OCI-LY3 (cell line): Measurements from ENCODE around the gene SAAL1.

Experiments
- H2AFZ ChIP-seq: fragments of 200-600, 300-600 bp; shearing (Covaris generic); 2 replicates; pipeline ENCODE4 v1.6.0; 2014; ENCODE audit warnings: antibody characterized with exemption, low read depth, low read length
- H3K27ac ChIP-seq: fragments of 200-600, 300-600 bp; sonication (generic); 2 replicates; pipeline ENCODE4 v1.5.1; 2014; ENCODE audit warnings: mild to moderate bottlenecking, low read length, moderate library complexity, mixed read lengths
- H3K27me3 ChIP-seq: fragments of 200-600, 300-600 bp; sonication (generic); 2 replicates; pipeline ENCODE4 v1.6.1; 2014; ENCODE audit warnings: low read depth, low read length, mixed read lengths
- H3K36me3 ChIP-seq: fragments of 200-600, 300-600 bp; sonication (generic); replicated peaks from 2 replicates; pipeline ENCODE3; 2014; ENCODE audit warnings: low read depth, low read length, mixed read lengths
- H3K4me1 ChIP-seq: fragments of 300-600, 200-600 bp; sonication (generic); 2 replicates; pipeline ENCODE4 v1.6.1; 2014; ENCODE audit warnings: low read length, mixed read lengths
- H3K4me2 ChIP-seq: fragments of 200-600, 300-600 bp; sonication (generic); 2 replicates; pipeline ENCODE4 v1.6.1; 2014; ENCODE audit warnings: low read length, mixed read lengths
- H3K4me3 ChIP-seq: fragments of 300-600, 200-600 bp; sonication (generic); 2 replicates; pipeline ENCODE4 v1.5.1; 2014; ENCODE audit warnings: antibody characterized with exemption, mild to moderate bottlenecking, low read length, moderate library complexity
- H3K79me2 ChIP-seq: fragments of 300-600, 200-600 bp; shearing (Covaris generic); 2 replicates; pipeline ENCODE4 v1.6.1; 2014; ENCODE audit warnings: mild to moderate bottlenecking, low read length, mixed read lengths
- H3K9ac ChIP-seq: fragments of 300-600, 200-600 bp; shearing (Covaris generic); 2 replicates; pipeline ENCODE4 v1.6.0; 2014; ENCODE audit warnings: mild to moderate bottlenecking, low read length, moderate library complexity
- H3K9me3 ChIP-seq: fragments of 200-600, 300-600 bp; shearing (Covaris generic); 2 replicates; pipeline ENCODE4 v1.6.1; 2014; ENCODE audit warnings: low read length, mixed read lengths; ENCODE audit not compliant: insufficient read depth
- H4K20me1 ChIP-seq: fragments of 200-600, 300-600 bp; sonication (generic); 2 replicates; pipeline ENCODE4 v1.6.1; 2016; ENCODE audit warnings: low read length, mixed read lengths; ENCODE audit not compliant: insufficient read depth
- CTCF ChIP-seq: fragments of 200-600, 300-600 bp; sonication (generic); IDR thresholded peaks from 2 replicates; pipeline ENCODE4 v1.5.1; 2014; ENCODE audit warnings: antibody characterized with exemption, low read length, low read depth
- EZH2phosphoT487 ChIP-seq: fragments of 200-600 bp; shearing (Covaris generic); IDR thresholded peaks from 2 replicates; pipeline ENCODE4 v1.6.1; 2018; ENCODE audit warnings: antibody characterized with exemption, mixed run types, low read depth

The SAAL1 gene

DNA sequence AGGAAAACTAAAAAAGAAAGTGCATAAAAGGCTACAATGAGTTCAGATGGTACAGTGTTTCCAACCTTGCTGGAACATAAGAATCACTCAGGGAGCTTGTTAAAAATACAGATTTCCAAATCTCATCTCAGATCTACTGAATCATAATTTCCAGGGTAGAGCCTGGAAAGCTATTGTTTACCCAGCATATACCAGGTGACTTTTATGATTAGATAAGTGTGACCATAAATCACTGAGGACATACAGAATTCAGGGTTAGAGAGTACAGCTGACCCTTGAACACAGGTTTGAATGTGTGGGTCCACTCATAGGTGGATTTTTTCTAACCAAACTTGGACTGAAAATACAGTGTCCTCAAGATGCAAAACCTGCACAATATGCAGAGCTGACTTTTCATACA, 11.9 kb downstream of the SAAL1 start:
- TF ChIP-seq EZH2phosphoT487 (no peak), CTCF (no peak)
- H3K4me3 ChIP-seq: no peak overlapping the region
- no peak overlapping the region for H3K27ac ChIP-seq
- peaks cover 39% of the 10 kb centered on the region for H3K36me3 ChIP-seq
- no peak overlapping the region for H3K9ac ChIP-seq
- no peaks in the 10 kb centered on the region for H3K27me3 ChIP-seq
- no peaks in the 10 kb centered on the region for H3K4me1 ChIP-seq
- H2AFZ ChIP-seq: no peak overlapping the region
- no peaks in the 10 kb centered on the region for H3K9me3 ChIP-seq
- no peaks in the 10 kb centered on the region for H4K20me1 ChIP-seq
- no peak overlapping the region for H3K4me2 ChIP-seq
- H3K79me2 ChIP-seq: peaks cover 17% of the 10 kb centered on the region

- no peak overlapping the region for H3K4me3 ChIP-seq
- H2AFZ ChIP-seq: no peak overlapping the region
- H3K79me2 ChIP-seq: no peaks in the 10 kb centered on the region
- no peaks in the 10 kb centered on the region for H3K4me1 ChIP-seq
- H3K9ac ChIP-seq: no peak overlapping the region
- H3K9me3 ChIP-seq: no peaks in the 10 kb centered on the region
- no peak overlapping the region for H3K27ac ChIP-seq
- peaks cover 58% of the 10 kb centered on the region for H3K36me3 ChIP-seq
- H3K4me2 ChIP-seq: no peak overlapping the region
- H4K20me1 ChIP-seq: no peaks in the 10 kb centered on the region
- no peaks in the 10 kb centered on the region for H3K27me3 ChIP-seq
- TF ChIP-seq EZH2phosphoT487 (no peak), CTCF (no peak)
Measured at GRCh38 chr11:18091731-18092130, 14.2 kb downstream of the SAAL1 start.

DNA sequence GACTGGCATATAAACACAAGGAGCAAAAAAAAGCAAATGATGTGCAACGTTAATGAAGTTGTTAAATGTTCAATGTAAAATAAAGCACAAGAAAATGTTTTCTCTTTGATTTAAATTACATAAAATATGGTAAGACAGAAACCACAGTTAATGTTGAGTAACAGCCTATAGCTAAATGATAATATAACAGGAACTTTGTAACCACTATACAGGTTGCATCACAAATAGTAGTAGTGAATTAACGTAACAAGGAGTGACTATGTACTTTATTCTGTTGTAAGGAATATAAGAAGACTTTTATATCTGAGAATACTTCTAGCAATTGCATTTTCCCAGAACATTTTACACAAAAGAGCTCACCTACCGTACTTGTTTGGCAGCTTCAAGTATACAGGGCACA, 16.9 kb downstream of the SAAL1 start:
- H4K20me1 ChIP-seq: no peaks in the 10 kb centered on the region
- no peaks in the 10 kb centered on the region for H3K4me1 ChIP-seq
- no peak overlapping the region for H2AFZ ChIP-seq
- no peaks in the 10 kb centered on the region for H3K27me3 ChIP-seq
- H3K27ac ChIP-seq: no peak overlapping the region
- H3K9ac ChIP-seq: no peak overlapping the region
- no peaks in the 10 kb centered on the region for H3K9me3 ChIP-seq
- no peak overlapping the region for H3K4me3 ChIP-seq
- H3K4me2 ChIP-seq: no peak overlapping the region
- TF ChIP-seq CTCF: no peak
- TF ChIP-seq EZH2phosphoT487: no peak
- H3K36me3 ChIP-seq: peaks cover 54% of the 10 kb centered on the region
- no peaks in the 10 kb centered on the region for H3K79me2 ChIP-seq

- Histone ChIP-seq H3K9ac (no peak overlapping the region), H3K27ac (no peak overlapping the region), H2AFZ (no peak overlapping the region), H3K4me2 (no peak overlapping the region), H3K4me3 (no peak overlapping the region), H3K36me3 (peaks cover 48% of the 10 kb centered on the region), H3K9me3 (no peaks in the 10 kb centered on the region), H4K20me1 (no peaks in the 10 kb centered on the region), H3K79me2 (no peaks in the 10 kb centered on the region), H3K27me3 (no peaks in the 10 kb centered on the region), H3K4me1 (no peaks in the 10 kb centered on the region)
- TF ChIP-seq EZH2phosphoT487: no peak
- no peak for TF ChIP-seq CTCF
Measured at GRCh38 chr11:18088366-18088765, 17.5 kb downstream of the SAAL1 start.
